ENCODE measurements around the gene RNFT2.

The RNFT2 gene

GRCh38 chr12:116773276-116773731 lies 35.2 kb downstream of the RNFT2 start:
- H3K4me3 ChIP-seq (ENCODE audit: low read depth, low read length), result no peak overlapping the region
- TF ChIP-seq MAX (IDR thresholded peaks at IDR 0.05; ENCODE audit: low read depth, low read length) (no peak), POLR2A (IDR thresholded peaks at IDR 0.05; ENCODE audit: extremely low read depth, insufficient read length) (no peak), MYC (IDR thresholded peaks at IDR 0.05; ENCODE audit: low read depth, low read length) (no peak), CTCF (IDR thresholded peaks at IDR 0.05; ENCODE audit: low read depth, low read length) (no peak)
- peak; percentile 30 for DNase-seq (ENCODE audit: low read depth)

GRCh38 chr12:116774020-116774419 lies 35.9 kb downstream of the RNFT2 start:
- DNase-seq (ENCODE audit: low read depth), result peak; percentile 38
- H3K4me3 ChIP-seq (ENCODE audit: low read depth, low read length), result no peak overlapping the region
- TF ChIP-seq MYC (IDR thresholded peaks at IDR 0.05; ENCODE audit: low read depth, low read length) (no peak), CTCF (IDR thresholded peaks at IDR 0.05; ENCODE audit: low read depth, low read length) (no peak), MAX (IDR thresholded peaks at IDR 0.05; ENCODE audit: low read depth, low read length) (no peak), POLR2A (IDR thresholded peaks at IDR 0.05; ENCODE audit: extremely low read depth, insufficient read length) (no peak)

- TF ChIP-seq MYC (IDR thresholded peaks at IDR 0.05; ENCODE audit: low read depth, low read length), result no peak
- TF ChIP-seq MAX (IDR thresholded peaks at IDR 0.05; ENCODE audit: low read depth, low read length), result no peak
- TF ChIP-seq CTCF (IDR thresholded peaks at IDR 0.05; ENCODE audit: low read depth, low read length), result no peak
- no peak for TF ChIP-seq POLR2A (IDR thresholded peaks at IDR 0.05; ENCODE audit: extremely low read depth, insufficient read length)
- no peak overlapping the region for H3K4me3 ChIP-seq (ENCODE audit: low read depth, low read length)
- DNase-seq (ENCODE audit: low read depth), result no peak
Observed at GRCh38 chr12:116777245-116777644, 39.1 kb downstream of the RNFT2 start.

GRCh38 chr12:116779597-116779996 lies 41.5 kb downstream of the RNFT2 start:
- no peak overlapping the region for H3K4me3 ChIP-seq (ENCODE audit: low read depth, low read length)
- no peak for TF ChIP-seq CTCF (IDR thresholded peaks at IDR 0.05; ENCODE audit: low read depth, low read length)
- no peak for TF ChIP-seq MYC (IDR thresholded peaks at IDR 0.05; ENCODE audit: low read depth, low read length)
- TF ChIP-seq MAX (IDR thresholded peaks at IDR 0.05; ENCODE audit: low read depth, low read length), result no peak
- no peak for TF ChIP-seq POLR2A (IDR thresholded peaks at IDR 0.05; ENCODE audit: extremely low read depth, insufficient read length)
- DNase-seq (ENCODE audit: low read depth), result no peak

- TF ChIP-seq POLR2A (IDR thresholded peaks at IDR 0.05; ENCODE audit: extremely low read depth, insufficient read length) (no peak), MAX (IDR thresholded peaks at IDR 0.05; ENCODE audit: low read depth, low read length) (no peak), MYC (IDR thresholded peaks at IDR 0.05; ENCODE audit: low read depth, low read length) (no peak), CTCF (IDR thresholded peaks at IDR 0.05; ENCODE audit: low read depth, low read length) (no peak)
- DNase-seq (ENCODE audit: low read depth), result no peak
- H3K4me3 ChIP-seq (ENCODE audit: low read depth, low read length), result no peak overlapping the region
Observed at GRCh38 chr12:116780942-116781341, 42.8 kb downstream of the RNFT2 start.
